Mesenchymal stem cell (in vitro differentiated cells and primary cell): ENCODE data around the gene HCN4.

Experiments
- DNase-seq: peaks from one replicate; pipeline ENCODE4 v3.0.0-alpha.2; 2013
- H2AFZ ChIP-seq: one replicate; pipeline ENCODE4 v1.6.1; 2013; ENCODE audit warnings: low read depth, mild to moderate bottlenecking, control low read depth, inconsistent platforms, low read length, moderate library complexity
- H2AK5ac ChIP-seq: 2 replicates; pipeline ENCODE4 v1.6.1; 2013; ENCODE audit warnings: low read length, moderate library complexity, mild to moderate bottlenecking, inconsistent platforms; ENCODE audit not compliant: severe bottlenecking
- H2BK120ac ChIP-seq: one replicate; pipeline ENCODE4 v1.6.1; 2013; ENCODE audit warnings: low read depth, mild to moderate bottlenecking, inconsistent platforms, low read length, moderate library complexity
- H2BK12ac ChIP-seq, 2 experiments: one replicate each; pipeline ENCODE4 v1.6.1; 2013; ENCODE audit warnings: inconsistent platforms in 2 of 2, low read length in 2 of 2, mild to moderate bottlenecking in 2 of 2, moderate library complexity in 2 of 2, control low read depth in 1 of 2
- H2BK15ac ChIP-seq: one replicate; pipeline ENCODE4 v1.6.1; 2013; ENCODE audit warnings: mild to moderate bottlenecking, low read depth, inconsistent platforms; ENCODE audit not compliant: poor library complexity, severe bottlenecking
- H2BK5ac ChIP-seq: 2 replicates; pipeline ENCODE4 v1.6.1; 2013; ENCODE audit warnings: low read depth, mild to moderate bottlenecking, low read length, control low read depth, inconsistent platforms; ENCODE audit not compliant: poor library complexity, severe bottlenecking
- H3K14ac ChIP-seq, 2 experiments: one replicate each; pipeline ENCODE4 v1.6.1; 2013; ENCODE audit warnings: inconsistent platforms in 2 of 2, low read length in 2 of 2, control low read depth in 1 of 2, mild to moderate bottlenecking in 1 of 2, moderate library complexity in 1 of 2
- H3K18ac ChIP-seq, 2 experiments: one replicate each; pipeline ENCODE4 v1.6.1; 2013; ENCODE audit warnings: inconsistent platforms in 2 of 2, low read length in 2 of 2, control low read depth in 1 of 2, low read depth in 1 of 2, mild to moderate bottlenecking in 1 of 2
- H3K23ac ChIP-seq, 2 experiments: one replicate each; pipeline ENCODE4 v1.6.1; 2013; ENCODE audit warnings: inconsistent platforms in 2 of 2, low read length in 2 of 2, mild to moderate bottlenecking in 2 of 2, moderate library complexity in 2 of 2, control low read depth in 1 of 2
- H3K27ac ChIP-seq: 2 replicates; pipeline ENCODE4 v1.5.1; 2013; ENCODE audit warnings: mild to moderate bottlenecking, moderate library complexity, low read length, control low read depth, inconsistent platforms; ENCODE audit not compliant: poor library complexity, severe bottlenecking
- H3K27me3 ChIP-seq, 2 experiments: 2 replicates each; pipeline versions ENCODE4 v1.6.1 to v1.7.0; 2013; ENCODE audit warnings: low read length in 2 of 2, mild to moderate bottlenecking in 2 of 2, moderate library complexity in 2 of 2, control low read depth in 1 of 2, inconsistent platforms in 1 of 2; ENCODE audit not compliant: control insufficient read depth in 1 of 2, insufficient read depth in 1 of 2
- H3K36me3 ChIP-seq, 2 experiments: 2 replicates each; pipeline versions ENCODE4 v1.6.1 to v1.7.0; 2013; ENCODE audit warnings: low read length in 2 of 2, control low read depth in 1 of 2, inconsistent platforms in 1 of 2, low read depth in 1 of 2, mild to moderate bottlenecking in 1 of 2; ENCODE audit not compliant: insufficient read depth in 2 of 2, control insufficient read depth in 1 of 2
- H3K4ac ChIP-seq, 2 experiments: one replicate each; pipeline ENCODE4 v1.6.1; 2013; ENCODE audit warnings: inconsistent platforms in 2 of 2, low read length in 2 of 2, mild to moderate bottlenecking in 2 of 2, moderate library complexity in 2 of 2, control low read depth in 1 of 2, low read depth in 1 of 2
- H3K4me1 ChIP-seq: 2 replicates; pipeline ENCODE4 v1.6.1; 2013; ENCODE audit warnings: low read depth, low read length, control low read depth; ENCODE audit not compliant: control insufficient read depth, insufficient read depth
- H3K4me2 ChIP-seq: 2 replicates; pipeline ENCODE4 v1.6.1; 2013; ENCODE audit warnings: low read length, mild to moderate bottlenecking, inconsistent platforms; ENCODE audit not compliant: poor library complexity, severe bottlenecking
- H3K4me3 ChIP-seq, 2 experiments: 2 replicates each; pipeline versions ENCODE4 v1.5.1 to v1.7.0; 2013; ENCODE audit warnings: low read length in 2 of 2, mild to moderate bottlenecking in 2 of 2, control low read depth in 1 of 2, low read depth in 1 of 2; ENCODE audit not compliant: insufficient read depth in 1 of 2
- H3K79me1 ChIP-seq: replicated peaks from 2 replicates; pipeline ENCODE4 v1.6.1; 2013; ENCODE audit warnings: mild to moderate bottlenecking, control low read depth, low read length, inconsistent platforms; ENCODE audit not compliant: poor library complexity, severe bottlenecking
- H3K9ac ChIP-seq: 2 replicates; pipeline ENCODE4 v1.7.0; 2013; ENCODE audit warnings: mild to moderate bottlenecking, low read length, moderate library complexity
- H3K9me3 ChIP-seq: 2 replicates; pipeline ENCODE4 v1.7.0; 2013; ENCODE audit warnings: mild to moderate bottlenecking, low read length; ENCODE audit not compliant: control insufficient read depth
- H4K8ac ChIP-seq: one replicate; pipeline ENCODE4 v1.6.1; 2013; ENCODE audit warnings: inconsistent platforms, mild to moderate bottlenecking, low read length, moderate library complexity
- H4K91ac ChIP-seq: one replicate; pipeline ENCODE4 v1.6.1; 2013; ENCODE audit warnings: mild to moderate bottlenecking, low read length, inconsistent platforms
- WGBS: methylation state at CpG from one replicate; pipeline ENCODE4 v1.1.7; 2013; ENCODE audit warnings: mixed read lengths; 5-methylcytosine and 5-hydroxymethylcytosine counted together

HCN4 gene

GRCh38 chr15:73326157-73326556 is 42.6 kb downstream of the HCN4 start:
- Histone ChIP-seq H3K27me3 (peaks cover 9 to 45% of the 10 kb centered on the region in 2 experiments), H2BK120ac (no peak overlapping the region), H3K23ac (no peak overlapping the region), H3K18ac (no peak overlapping the region), H3K27ac (no peak overlapping the region), H3K4ac (no peak overlapping the region), H2BK12ac (no peak overlapping the region), H3K36me3 (no peaks in the 10 kb centered on the region), H3K79me1 (no peaks in the 10 kb centered on the region), H3K4me1 (peaks cover 13% of the 10 kb centered on the region), H3K9me3 (no peaks in the 10 kb centered on the region), H3K14ac (no peak overlapping the region), H3K9ac (no peak overlapping the region), H2BK5ac (no peak overlapping the region), H4K8ac (no peak overlapping the region), H2AK5ac (no peak overlapping the region), H4K91ac (no peak overlapping the region), H3K4me2 (no peak overlapping the region), H3K4me3 (no peak overlapping the region), H2BK15ac (no peak overlapping the region), H2AFZ (no peak overlapping the region)
- no peak for DNase-seq
- WGBS = 56% methylated on average over 4 of the region's 4 CpGs

- no peak overlapping the region for H2BK12ac ChIP-seq
- H2AK5ac ChIP-seq = no peak overlapping the region
- H3K18ac ChIP-seq = no peak overlapping the region
- H2BK15ac ChIP-seq = no peak overlapping the region
- peaks cover 13% of the 10 kb centered on the region for H3K4me1 ChIP-seq
- H3K27me3 ChIP-seq = peaks cover 13 to 52% of the 10 kb centered on the region in 2 experiments
- H4K8ac ChIP-seq = no peak overlapping the region
- no peaks in the 10 kb centered on the region for H3K36me3 ChIP-seq
- H4K91ac ChIP-seq = no peak overlapping the region
- H3K4ac ChIP-seq = no peak overlapping the region
- H2AFZ ChIP-seq = no peak overlapping the region
- H3K4me2 ChIP-seq = peak overlapping the region; percentile 27
- H3K9me3 ChIP-seq = no peaks in the 10 kb centered on the region
- no peak overlapping the region for H3K9ac ChIP-seq
- H3K4me3 ChIP-seq = no peak overlapping the region
- no peak overlapping the region for H3K23ac ChIP-seq
- no peak overlapping the region for H2BK5ac ChIP-seq
- DNase-seq = no peak
- H3K79me1 ChIP-seq = no peaks in the 10 kb centered on the region
- WGBS = 78% methylated on average over 29 of the region's 29 CpGs
- no peak overlapping the region for H3K27ac ChIP-seq
- no peak overlapping the region for H2BK120ac ChIP-seq
- no peak overlapping the region for H3K14ac ChIP-seq
Measured at GRCh38 chr15:73325191-73325861, 43.4 kb downstream of the HCN4 start.

- H3K4me3 ChIP-seq = no peak overlapping the region
- H3K27ac ChIP-seq = no peak overlapping the region
- H3K9ac ChIP-seq = no peak overlapping the region
- no peak overlapping the region for H2BK12ac ChIP-seq
- no peak for DNase-seq
- H3K27me3 ChIP-seq = peaks cover 14 to 59% of the 10 kb centered on the region in 2 experiments
- H4K8ac ChIP-seq = no peak overlapping the region
- no peak overlapping the region for H3K14ac ChIP-seq
- H2BK120ac ChIP-seq = no peak overlapping the region
- no peak overlapping the region for H2BK5ac ChIP-seq
- H3K4ac ChIP-seq = no peak overlapping the region
- no peak overlapping the region for H2AFZ ChIP-seq
- 94% methylated on average over 16 of the region's 16 CpGs for WGBS
- no peak overlapping the region for H3K23ac ChIP-seq
- no peak overlapping the region for H2AK5ac ChIP-seq
- no peak overlapping the region for H3K18ac ChIP-seq
- no peaks in the 10 kb centered on the region for H3K79me1 ChIP-seq
- no peaks in the 10 kb centered on the region for H3K9me3 ChIP-seq
- H3K4me1 ChIP-seq = peaks cover 13% of the 10 kb centered on the region
- no peak overlapping the region for H2BK15ac ChIP-seq
- H3K4me2 ChIP-seq = no peak overlapping the region
- no peaks in the 10 kb centered on the region for H3K36me3 ChIP-seq
- no peak overlapping the region for H4K91ac ChIP-seq
Measured at GRCh38 chr15:73324496-73325170, 44.1 kb downstream of the HCN4 start.

DNA sequence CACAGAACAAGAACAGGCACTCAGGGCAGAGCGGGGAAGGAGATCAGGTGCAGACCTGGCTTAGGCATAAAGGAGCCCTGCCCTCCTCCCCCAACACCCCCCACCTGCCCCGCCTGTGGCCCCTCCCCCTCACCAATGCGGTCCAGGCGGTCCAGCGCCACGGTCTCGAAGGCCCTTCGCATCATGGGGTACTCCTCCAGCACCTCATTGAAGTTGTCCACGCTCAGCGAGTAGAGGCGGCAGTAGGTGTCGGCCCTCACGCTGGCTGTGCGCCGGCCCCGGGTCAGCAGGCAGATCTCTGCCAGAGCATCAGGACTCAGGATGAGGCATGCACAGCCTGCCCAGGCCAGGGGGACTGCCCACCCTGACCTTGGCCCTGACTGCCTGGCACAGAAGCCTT is 44.8 kb downstream of the HCN4 start:
- Histone ChIP-seq H2BK120ac (no peak overlapping the region), H2AK5ac (no peak overlapping the region), H3K36me3 (no peaks in the 10 kb centered on the region), H3K79me1 (no peaks in the 10 kb centered on the region), H3K27ac (no peak overlapping the region), H3K4me3 (no peak overlapping the region), H2BK12ac (no peak overlapping the region), H3K9me3 (no peaks in the 10 kb centered on the region), H3K27me3 (peaks cover 19 to 62% of the 10 kb centered on the region in 2 experiments), H3K14ac (no peak overlapping the region), H3K4ac (no peak overlapping the region), H3K4me1 (peaks cover 13% of the 10 kb centered on the region), H3K9ac (no peak overlapping the region), H2BK5ac (no peak overlapping the region), H4K91ac (no peak overlapping the region), H2AFZ (no peak overlapping the region), H4K8ac (no peak overlapping the region), H2BK15ac (no peak overlapping the region), H3K18ac (no peak overlapping the region), H3K4me2 (no peak overlapping the region), H3K23ac (no peak overlapping the region)
- no peak for DNase-seq
- 96% methylated on average over 15 of the region's 16 CpGs for WGBS
